Activated B cell treated with CpG ODN at 0.5 μM for 24 hours (primary cell): ENCODE data around the gene EREG. TPM values are rescaled to one million over a fixed set of nuclear protein-coding genes. Genes with fewer than 3 reads are reported as not detected.

Source experiments
- ATAC-seq: fragments of 200-7000 bp; cut with Tn5 transposase; one replicate; pipeline ENCODE4 v1.10.0; 2021; ENCODE audit warnings: low read depth, mild to moderate bottlenecking, moderate library complexity
- CTCF ChIA-PET: fragments of 350-600 bp; sonication (Branson Sonifier 250); formaldehyde crosslinking; loops from one replicate; lab custom pipeline; 2021; ENCODE audit warnings: antibody characterized with exemption; lab: Charles Lee
- POLR2A ChIA-PET: fragments of 350-600 bp; sonication (Branson Sonifier 250); formaldehyde crosslinking; loops from one replicate; lab custom pipeline; 2021; ENCODE audit warnings: antibody characterized with exemption; lab: Charles Lee
- DNase-seq: peaks from one replicate; pipeline ENCODE4 v3.0.0; 2022
- H3K27ac Mint-ChIP-seq: one replicate; pipeline ENCODE4 v1.8.0; 2020; ENCODE audit warnings: mixed read lengths
- H3K27me3 Mint-ChIP-seq: one replicate; pipeline ENCODE4 v1.8.0; 2021; ENCODE audit warnings: mixed read lengths
- H3K36me3 Mint-ChIP-seq: one replicate; pipeline ENCODE4 v1.8.0; 2021; ENCODE audit warnings: low read depth, mixed read lengths
- H3K4me1 Mint-ChIP-seq: one replicate; pipeline ENCODE4 v1.8.0; 2021; ENCODE audit warnings: mixed read lengths
- H3K4me3 Mint-ChIP-seq: one replicate; pipeline ENCODE4 v1.8.0; 2020; ENCODE audit warnings: mild to moderate bottlenecking, mixed read lengths
- H3K9me3 Mint-ChIP-seq: one replicate; pipeline ENCODE4 v1.8.0; 2020; ENCODE audit warnings: mixed read lengths
- intact Hi-C: fragments of 100-400 bp; cut with micrococcal nuclease; formaldehyde crosslinking; loops from one replicate; pipeline ENCODE4 v1.15.1; 2024
- total RNA-seq: library from RNA; stranded (reverse); gene quantifications from 2 replicates; pipeline ENCODE4 v1.2.3, GENCODE V29; 2022
- TF ChIP-seq, protein P1 (sequence below): fragments of 200-600 bp; IDR thresholded peaks from one replicate; pipeline ENCODE4 v1.8.0; 2022; ENCODE audit warnings: antibody characterized with exemption, mild to moderate bottlenecking

The EREG gene
- total RNA-seq, 1 donor from 2014 or later: not detected

- TF ChIP-seq, protein P1, sequence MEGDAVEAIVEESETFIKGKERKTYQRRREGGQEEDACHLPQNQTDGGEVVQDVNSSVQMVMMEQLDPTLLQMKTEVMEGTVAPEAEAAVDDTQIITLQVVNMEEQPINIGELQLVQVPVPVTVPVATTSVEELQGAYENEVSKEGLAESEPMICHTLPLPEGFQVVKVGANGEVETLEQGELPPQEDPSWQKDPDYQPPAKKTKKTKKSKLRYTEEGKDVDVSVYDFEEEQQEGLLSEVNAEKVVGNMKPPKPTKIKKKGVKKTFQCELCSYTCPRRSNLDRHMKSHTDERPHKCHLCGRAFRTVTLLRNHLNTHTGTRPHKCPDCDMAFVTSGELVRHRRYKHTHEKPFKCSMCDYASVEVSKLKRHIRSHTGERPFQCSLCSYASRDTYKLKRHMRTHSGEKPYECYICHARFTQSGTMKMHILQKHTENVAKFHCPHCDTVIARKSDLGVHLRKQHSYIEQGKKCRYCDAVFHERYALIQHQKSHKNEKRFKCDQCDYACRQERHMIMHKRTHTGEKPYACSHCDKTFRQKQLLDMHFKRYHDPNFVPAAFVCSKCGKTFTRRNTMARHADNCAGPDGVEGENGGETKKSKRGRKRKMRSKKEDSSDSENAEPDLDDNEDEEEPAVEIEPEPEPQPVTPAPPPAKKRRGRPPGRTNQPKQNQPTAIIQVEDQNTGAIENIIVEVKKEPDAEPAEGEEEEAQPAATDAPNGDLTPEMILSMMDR: no peak
- ATAC-seq (no peak), DNase-seq (no peak)
- H3K4me3 Mint-ChIP-seq: no peak overlapping the region
- H3K4me1 Mint-ChIP-seq: peaks cover 1% of the 10 kb centered on the region
- H3K27me3 Mint-ChIP-seq: peaks cover 15% of the 10 kb centered on the region
- CTCF ChIA-PET: no interaction called here
- POLR2A ChIA-PET: no interaction called here
- intact Hi-C loops: no loop called here
- H3K36me3 Mint-ChIP-seq: no peaks in the 10 kb centered on the region
- no peaks in the 10 kb centered on the region for H3K9me3 Mint-ChIP-seq
- H3K27ac Mint-ChIP-seq: no peak overlapping the region
Observed at GRCh38 chr4:74330295-74330750, 34.6 kb upstream of the EREG start.

GRCh38 chr4:74331252-74331651 lies 33.7 kb upstream of the EREG start:
- ATAC-seq (no peak), DNase-seq (no peak)
- POLR2A ChIA-PET: no interaction called here
- no peak overlapping the region for H3K27ac Mint-ChIP-seq
- H3K4me3 Mint-ChIP-seq: no peak overlapping the region
- CTCF ChIA-PET: no interaction called here
- peaks cover 7% of the 10 kb centered on the region for H3K4me1 Mint-ChIP-seq
- peaks cover 13% of the 10 kb centered on the region for H3K27me3 Mint-ChIP-seq
- intact Hi-C loops: no loop called here
- H3K36me3 Mint-ChIP-seq: no peaks in the 10 kb centered on the region
- TF ChIP-seq, protein P1: no peak
- H3K9me3 Mint-ChIP-seq: no peaks in the 10 kb centered on the region

GRCh38 chr4:74331944-74332343 lies 33.0 kb upstream of the EREG start:
- H3K36me3 Mint-ChIP-seq: no peaks in the 10 kb centered on the region
- TF ChIP-seq, protein P1: no peak
- H3K4me1 Mint-ChIP-seq: peaks cover 7% of the 10 kb centered on the region
- intact Hi-C loops: no loop called here
- H3K9me3 Mint-ChIP-seq: no peaks in the 10 kb centered on the region
- DNase-seq (no peak), ATAC-seq (no peak)
- no peak overlapping the region for H3K4me3 Mint-ChIP-seq
- POLR2A ChIA-PET: no interaction called here
- CTCF ChIA-PET: no interaction called here
- peaks cover 13% of the 10 kb centered on the region for H3K27me3 Mint-ChIP-seq
- H3K27ac Mint-ChIP-seq: no peak overlapping the region

DNA sequence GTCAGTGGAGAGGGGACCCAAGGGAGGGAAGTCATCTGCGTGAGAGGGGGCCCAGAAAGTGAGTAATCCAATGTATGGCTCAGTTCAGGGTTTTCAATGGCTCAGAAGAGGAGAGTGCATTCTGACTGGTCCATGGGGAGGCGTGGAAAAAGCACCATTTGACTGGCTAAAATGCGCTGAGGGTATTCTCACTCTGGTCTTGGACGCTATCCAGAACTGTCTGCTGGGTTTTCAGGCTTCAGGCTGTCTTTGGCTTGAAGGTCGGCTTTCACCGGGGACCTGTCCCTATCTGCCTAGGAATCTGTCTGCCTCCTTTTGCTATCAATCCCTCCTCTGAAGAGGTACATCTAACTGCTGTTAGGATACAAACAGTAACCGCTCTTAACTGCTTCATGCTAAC lies 30.3 kb upstream of the EREG start:
- Mint-ChIP-seq H3K4me1 (peaks cover 7% of the 10 kb centered on the region), H3K4me3 (no peak overlapping the region), H3K9me3 (no peaks in the 10 kb centered on the region), H3K27ac (no peak overlapping the region), H3K27me3 (peaks cover 5% of the 10 kb centered on the region), H3K36me3 (no peaks in the 10 kb centered on the region)
- ChIA-PET CTCF (no interaction called here), POLR2A (no interaction called here)
- DNase-seq: no peak
- intact Hi-C loops: no loop called here
- TF ChIP-seq, protein P1: no peak
- no peak for ATAC-seq

DNA sequence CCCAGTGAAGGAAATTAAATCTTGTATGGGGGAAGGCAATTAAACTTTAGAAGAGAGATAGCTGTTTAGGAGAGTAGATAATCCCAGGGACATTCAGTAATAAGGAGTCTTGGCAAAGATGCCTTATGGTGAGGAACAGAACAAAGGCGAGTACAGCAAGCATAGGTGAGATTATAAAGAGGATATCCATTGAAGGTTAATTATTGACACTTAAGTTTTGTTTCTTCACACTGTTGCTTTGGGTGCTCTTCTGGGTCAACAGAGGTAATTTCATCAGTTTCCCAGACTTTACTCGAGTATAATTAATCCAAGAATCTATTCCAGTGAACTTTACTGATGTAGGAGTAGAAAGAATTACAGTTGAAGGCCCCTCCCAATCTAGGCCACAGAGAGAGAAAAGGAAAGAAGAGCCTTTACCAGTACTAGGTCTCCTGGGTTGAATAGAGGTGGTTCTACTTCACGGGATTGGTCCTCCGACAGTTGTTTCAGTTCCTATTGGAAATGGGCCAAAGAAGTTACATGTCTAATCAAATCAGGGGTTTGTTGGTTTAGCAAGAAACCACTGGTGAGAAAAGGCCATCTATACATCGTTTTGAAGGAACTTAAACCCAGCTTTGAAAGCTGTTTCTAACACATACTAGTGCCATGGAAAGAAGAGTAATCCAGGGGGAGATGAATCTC lies 29.5 kb upstream of the EREG start:
- ATAC-seq: peak; percentile 58
- Mint-ChIP-seq H3K27ac (no peak overlapping the region), H3K9me3 (peaks cover 4% of the 10 kb centered on the region), H3K4me1 (peaks cover 7% of the 10 kb centered on the region), H3K36me3 (no peaks in the 10 kb centered on the region), H3K27me3 (peaks cover 5% of the 10 kb centered on the region), H3K4me3 (no peak overlapping the region)
- POLR2A ChIA-PET: no interaction called here
- TF ChIP-seq, protein P1: no peak
- CTCF ChIA-PET: no interaction called here
- no peak for DNase-seq
- intact Hi-C loops: no loop called here
